GM19099 (cell line): ENCODE measurements around the gene GLOD5.

Experiments used
- POLR2A ChIP-seq: IDR thresholded peaks from 3 replicates; pipeline ENCODE4 v1.6.1; 2011; ENCODE audit warnings: low read depth; ENCODE audit not compliant: insufficient read length; ENCODE audit errors: extremely low read depth

The GLOD5 gene

DNA sequence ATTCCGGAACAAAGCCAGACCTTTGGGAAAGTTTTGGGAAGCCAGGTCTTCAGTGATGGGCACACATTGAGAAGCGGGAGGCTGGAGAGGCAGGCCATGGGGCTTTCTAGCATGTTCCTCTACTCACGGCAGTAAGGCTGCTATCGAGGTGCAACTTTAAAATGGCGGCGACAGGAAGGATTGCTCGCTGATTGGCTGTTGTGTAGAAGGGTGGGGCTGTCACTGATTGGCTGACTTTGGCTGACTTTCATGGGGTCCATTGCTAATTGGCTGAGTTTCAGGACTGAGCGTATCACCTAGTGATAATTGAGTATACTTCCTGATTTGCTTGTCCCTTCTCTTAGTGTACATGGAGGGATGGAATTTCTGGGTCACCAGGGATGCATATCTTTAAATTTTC, 19.7 kb upstream of the GLOD5 start:
- no peak for TF ChIP-seq POLR2A

DNA sequence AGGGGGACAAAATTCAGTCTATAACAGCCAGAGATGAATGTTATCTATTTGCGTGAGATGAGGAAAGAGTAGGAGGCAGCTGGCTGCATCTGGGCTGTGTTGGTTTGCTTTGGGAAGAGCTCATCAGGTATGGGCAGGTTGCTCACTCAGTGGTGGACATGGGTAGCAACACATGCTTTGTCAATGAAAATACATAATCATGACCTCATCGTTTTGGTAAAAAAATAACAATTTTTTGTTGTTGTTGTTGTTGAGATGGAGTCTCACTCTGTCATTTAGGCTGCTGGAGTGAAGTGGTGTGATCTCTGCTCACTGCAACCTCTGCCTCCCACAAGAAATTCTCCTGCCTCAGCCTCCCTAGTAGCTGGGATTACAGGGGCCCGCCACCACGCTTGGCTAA, 16.3 kb upstream of the GLOD5 start:
- no peak for TF ChIP-seq POLR2A

DNA sequence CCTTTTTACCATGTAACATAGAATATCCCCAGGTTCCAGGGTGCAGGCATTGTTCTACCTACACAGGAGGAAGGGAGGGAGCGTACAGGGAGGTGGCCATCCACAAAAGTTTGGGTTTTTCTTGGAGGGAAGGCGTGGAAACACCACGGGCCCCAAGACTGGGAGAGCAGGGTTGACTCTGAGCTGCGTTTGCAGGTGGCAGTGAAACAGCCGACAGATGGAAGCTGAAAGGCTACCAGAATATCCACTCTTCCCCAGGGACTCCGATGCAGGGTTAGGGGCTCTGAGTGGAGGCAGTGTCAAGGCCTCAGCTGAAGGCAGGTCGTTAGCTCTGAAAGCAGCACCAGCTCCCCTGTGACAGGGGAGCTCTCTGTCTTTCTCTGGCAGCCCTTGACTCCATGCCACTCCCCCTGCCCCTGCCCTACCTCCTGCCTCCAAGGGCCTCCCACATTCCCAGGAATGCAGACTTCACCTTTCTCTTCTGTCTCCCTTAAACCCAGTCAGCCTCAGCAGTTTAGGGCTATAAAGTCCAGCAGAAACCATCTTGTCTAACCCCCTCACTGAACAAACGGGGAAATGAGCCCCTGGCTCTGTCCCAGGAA, 14.0 kb upstream of the GLOD5 start:
- no peak for TF ChIP-seq POLR2A

DNA sequence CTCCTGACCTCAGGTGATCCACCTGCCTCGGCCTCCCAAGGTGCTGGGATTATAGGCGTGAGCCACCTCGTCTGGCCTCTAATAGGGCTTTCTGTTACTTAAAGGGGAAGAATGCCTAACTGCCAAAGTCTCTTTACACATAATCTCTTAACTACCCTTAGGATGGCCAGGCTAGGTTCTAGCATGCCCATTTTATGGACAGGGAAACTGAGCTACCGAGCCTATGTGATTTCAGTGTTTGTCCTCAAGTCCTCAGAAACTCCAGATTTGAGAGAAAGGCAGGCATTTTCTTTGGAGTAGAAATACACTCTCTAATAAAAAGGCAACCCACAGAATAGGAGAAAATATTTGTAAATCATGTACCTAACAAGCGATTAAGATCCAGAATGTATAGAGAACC, 12.4 kb upstream of the GLOD5 start:
- TF ChIP-seq POLR2A: no peak

DNA sequence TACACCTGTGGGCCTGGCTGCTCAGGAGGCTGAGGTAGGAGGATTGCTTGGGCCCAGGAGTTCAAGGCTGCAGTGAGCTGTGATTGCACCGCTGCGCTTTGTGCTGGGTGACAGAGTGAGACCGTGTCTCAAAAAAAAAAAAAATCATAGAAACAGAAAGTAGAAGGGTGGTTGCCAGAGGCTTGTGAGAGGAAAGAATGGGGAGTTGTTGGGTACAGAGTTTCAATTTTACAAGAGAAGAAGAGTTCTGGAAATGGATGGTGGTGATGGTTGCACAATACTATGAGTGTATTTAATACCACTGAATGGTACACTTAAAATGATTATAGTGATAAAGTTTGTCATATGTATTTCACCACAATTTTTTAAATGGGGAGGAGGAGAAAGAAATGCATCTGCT, 10.2 kb upstream of the GLOD5 start:
- no peak for TF ChIP-seq POLR2A

DNA sequence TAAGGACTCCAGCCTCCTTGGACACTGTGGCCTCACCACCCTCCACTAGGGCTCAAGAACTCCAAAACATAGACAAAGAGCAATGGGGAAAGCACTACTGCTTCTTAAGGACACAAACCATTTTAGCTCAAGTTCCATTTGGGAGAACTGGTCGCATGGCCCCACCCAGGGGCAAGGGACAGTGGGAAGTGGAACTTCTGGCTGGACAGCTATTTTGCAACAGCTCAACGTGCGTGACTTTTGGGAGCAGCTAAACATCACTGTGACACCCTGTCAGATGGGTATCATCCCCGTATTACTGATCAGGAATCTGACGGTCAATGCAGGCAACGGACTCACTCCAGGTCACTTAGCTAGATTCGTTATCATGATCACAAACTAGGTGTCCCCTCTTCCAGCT, 9.0 kb upstream of the GLOD5 start:
- TF ChIP-seq POLR2A: no peak

GRCh38 chrX:48753708-48754228, 7.8 kb upstream of the GLOD5 start:
- no peak for TF ChIP-seq POLR2A

GRCh38 chrX:48754238-48754637, 7.3 kb upstream of the GLOD5 start:
- no peak for TF ChIP-seq POLR2A

DNA sequence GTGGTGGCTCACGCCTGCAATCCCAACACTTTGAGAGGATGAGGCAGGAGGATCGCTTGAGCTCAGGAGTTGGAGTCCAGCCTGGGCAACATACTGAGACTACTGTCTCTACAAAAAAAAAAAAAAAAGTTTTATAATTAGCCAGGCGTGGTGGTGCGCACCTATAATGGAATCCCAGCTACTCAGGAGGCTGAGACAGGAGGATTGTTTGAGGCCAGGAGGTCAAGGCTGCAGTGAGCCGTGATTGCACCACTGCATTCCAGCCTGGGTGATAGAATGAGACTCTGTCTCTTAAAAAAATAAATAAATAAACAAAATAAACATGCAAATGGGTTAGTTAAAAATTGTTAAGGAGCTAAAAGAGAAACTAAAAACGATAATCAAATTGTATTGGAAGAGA, 7.7 kb downstream of the GLOD5 start:
- no peak for TF ChIP-seq POLR2A

DNA sequence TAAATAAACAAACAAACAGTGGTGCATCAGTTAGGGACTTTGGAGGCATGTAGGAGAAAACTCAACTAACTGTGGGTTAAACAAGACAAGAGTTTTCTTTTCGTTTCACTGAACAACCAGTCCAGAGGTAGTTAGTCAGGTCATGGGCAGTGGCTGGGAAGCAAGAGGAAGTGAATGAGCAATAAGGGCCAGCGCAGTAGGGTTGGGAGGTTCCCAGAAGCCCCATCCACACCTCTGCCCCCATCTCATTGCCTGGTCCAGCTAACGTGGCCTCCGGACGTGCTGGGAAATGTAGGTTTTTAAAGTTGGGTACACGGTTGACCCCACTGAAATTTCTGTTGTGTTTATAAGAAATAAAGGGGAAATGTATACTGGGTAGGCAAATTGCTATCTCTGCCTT, 8.7 kb downstream of the GLOD5 start:
- TF ChIP-seq POLR2A: no peak

DNA sequence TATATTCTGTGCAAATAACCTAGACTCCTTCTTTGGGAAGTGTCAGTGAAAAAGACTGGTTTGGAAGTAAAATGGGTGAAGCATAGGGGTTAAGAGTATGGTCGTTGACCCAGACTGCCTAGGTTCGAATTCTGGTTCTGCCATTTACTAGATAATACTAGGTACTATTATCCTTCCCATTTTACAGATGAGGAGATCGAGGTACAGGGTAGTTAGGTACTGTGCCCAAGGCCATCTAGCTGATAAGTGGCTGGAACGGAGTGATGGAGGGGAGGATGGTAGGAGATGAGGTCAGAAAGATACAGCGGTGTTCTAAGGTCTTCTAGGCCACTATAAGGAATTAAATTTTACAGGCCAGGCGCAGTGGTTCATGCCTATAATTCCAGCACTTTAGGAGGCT, 11.1 kb downstream of the GLOD5 start:
- no peak for TF ChIP-seq POLR2A

DNA sequence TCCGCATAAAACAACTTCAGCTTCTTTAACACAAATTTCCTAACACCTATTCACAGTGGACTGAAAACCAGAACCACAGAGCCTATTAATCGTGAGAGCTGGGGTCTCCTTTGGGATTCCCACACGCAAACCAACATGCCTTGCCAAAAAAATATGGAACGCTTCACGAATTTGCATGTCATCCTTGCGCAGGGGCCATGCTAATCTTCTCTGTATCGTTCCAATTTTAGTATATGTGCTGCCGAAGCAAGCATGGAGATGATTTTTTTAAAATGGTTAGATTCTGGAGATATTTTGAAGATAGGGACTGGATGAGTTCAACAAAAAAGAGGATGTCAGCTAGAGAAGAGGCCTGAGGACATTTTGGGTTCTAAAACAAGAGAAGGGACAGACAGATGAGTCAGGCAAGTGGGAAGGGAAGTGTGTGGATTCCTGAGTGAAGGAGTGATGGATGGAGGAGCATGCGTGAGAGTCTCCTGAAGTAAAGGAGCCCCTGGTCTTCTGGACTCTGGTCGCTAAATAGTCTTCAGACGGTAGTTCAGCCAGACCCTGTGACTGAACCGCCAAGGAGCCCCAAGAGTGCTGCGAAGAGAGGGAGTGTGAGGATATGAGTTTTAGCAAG, 15.4 kb downstream of the GLOD5 start:
- no peak for TF ChIP-seq POLR2A

DNA sequence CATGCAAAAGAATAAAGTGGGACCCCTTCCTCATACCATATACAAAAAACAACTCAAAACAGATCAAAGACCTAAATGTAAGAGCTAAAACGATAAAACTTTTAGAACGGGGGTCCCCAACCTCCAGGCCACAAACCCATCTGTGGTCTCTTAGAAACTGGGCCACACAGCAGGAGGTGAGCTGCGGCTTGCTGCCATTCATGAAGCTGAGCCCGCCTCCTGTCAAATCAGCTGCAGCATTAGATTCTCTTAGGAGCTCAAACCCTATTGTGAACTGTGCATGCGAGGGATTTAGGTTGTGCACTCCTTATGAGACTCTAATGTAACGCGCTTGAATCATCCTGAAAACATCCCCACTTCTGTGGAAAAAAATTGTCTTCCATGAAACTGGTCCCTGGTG, 17.9 kb downstream of the GLOD5 start:
- TF ChIP-seq POLR2A: no peak

GRCh38 chrX:48781705-48782104, 20.2 kb downstream of the GLOD5 start:
- TF ChIP-seq POLR2A: no peak

- no peak for TF ChIP-seq POLR2A
Measured at GRCh38 chrX:48782216-48782615, 20.7 kb downstream of the GLOD5 start.

DNA sequence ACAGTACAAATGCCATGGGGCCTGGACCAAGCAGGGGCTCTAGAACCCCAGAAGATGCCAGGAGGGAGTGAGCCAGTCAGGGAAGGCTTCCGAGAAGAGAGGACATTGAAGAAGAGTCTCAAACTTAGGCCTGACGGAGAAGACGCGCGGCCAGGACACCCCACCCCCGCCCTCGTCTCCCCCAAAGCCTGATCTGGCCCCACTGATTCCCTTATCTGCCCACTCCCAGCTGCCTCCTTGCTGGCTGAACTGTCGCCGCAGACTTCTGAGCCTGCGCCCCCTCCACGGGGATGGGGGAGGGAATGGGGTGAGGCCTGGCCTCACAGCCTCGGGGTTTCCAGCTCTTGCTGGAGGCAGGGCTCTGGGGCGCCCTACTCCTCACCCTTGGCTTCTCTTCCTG, 21.2 kb downstream of the GLOD5 start:
- no peak for TF ChIP-seq POLR2A

DNA sequence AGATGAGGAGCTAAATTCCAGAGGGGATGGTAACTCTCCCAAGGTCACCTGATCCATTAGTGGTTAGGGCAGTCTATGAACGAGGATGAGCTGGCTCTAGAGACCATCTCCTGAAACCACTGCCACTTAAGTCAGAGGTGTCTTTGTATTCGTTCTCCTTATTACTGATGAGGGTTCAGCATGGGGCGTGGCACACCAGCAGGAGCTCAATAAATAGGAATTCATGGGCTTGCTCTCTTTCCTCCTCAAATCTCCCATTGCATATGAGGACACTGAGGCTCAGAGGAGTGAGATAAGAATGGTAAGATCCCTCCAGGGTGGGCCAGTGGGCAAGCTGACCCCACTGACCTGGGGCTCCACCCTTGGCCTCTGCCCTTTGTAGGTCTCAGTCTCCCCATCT, 23.2 kb downstream of the GLOD5 start:
- no peak for TF ChIP-seq POLR2A
